ENCODE measurements around the gene ANKRD11.

ANKRD11 gene

GRCh38 chr16:89232107-89232506, 258.3 kb downstream of the ANKRD11 start:
- DNase-seq (ENCODE audit: low spot score), result no peak

- DNase-seq (ENCODE audit: low spot score), result no peak
These were observed 260.1 kb downstream of the ANKRD11 start for GRCh38 chr16:89230255-89230654.

GRCh38 chr16:89224665-89225064, 265.7 kb downstream of the ANKRD11 start:
- no peak for DNase-seq (ENCODE audit: low spot score)

GRCh38 chr16:89222931-89223330, 267.4 kb downstream of the ANKRD11 start:
- DNase-seq (ENCODE audit: low spot score), result no peak

GRCh38 chr16:89221604-89222003, 268.8 kb downstream of the ANKRD11 start:
- no peak for DNase-seq (ENCODE audit: low spot score)

- DNase-seq (ENCODE audit: low spot score), result no peak
These were observed 271.0 kb downstream of the ANKRD11 start for GRCh38 chr16:89219365-89219764.
